ENCODE data around the gene SSPN.

Gene SSPN

DNA sequence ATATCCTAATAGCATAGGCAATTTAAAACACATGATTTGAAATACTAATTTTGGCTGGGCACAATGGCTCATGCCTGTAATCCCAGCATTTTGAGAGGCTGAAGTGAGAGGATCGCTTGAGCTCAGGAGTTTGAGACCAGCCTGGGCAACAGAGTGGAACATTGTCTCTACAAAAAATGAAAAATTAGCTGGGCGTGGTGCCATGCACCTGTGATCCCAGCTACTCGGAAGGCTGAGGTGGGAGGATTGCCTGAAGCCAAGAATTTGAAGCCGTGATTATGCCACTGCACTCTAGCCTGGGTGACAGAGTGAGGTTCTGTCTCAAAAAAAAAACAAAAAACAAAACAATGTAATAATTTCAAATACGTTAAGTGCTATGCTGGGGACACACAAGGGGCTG, 83.3 kb downstream of the SSPN start:
- TF ChIP-seq, protein P1, sequence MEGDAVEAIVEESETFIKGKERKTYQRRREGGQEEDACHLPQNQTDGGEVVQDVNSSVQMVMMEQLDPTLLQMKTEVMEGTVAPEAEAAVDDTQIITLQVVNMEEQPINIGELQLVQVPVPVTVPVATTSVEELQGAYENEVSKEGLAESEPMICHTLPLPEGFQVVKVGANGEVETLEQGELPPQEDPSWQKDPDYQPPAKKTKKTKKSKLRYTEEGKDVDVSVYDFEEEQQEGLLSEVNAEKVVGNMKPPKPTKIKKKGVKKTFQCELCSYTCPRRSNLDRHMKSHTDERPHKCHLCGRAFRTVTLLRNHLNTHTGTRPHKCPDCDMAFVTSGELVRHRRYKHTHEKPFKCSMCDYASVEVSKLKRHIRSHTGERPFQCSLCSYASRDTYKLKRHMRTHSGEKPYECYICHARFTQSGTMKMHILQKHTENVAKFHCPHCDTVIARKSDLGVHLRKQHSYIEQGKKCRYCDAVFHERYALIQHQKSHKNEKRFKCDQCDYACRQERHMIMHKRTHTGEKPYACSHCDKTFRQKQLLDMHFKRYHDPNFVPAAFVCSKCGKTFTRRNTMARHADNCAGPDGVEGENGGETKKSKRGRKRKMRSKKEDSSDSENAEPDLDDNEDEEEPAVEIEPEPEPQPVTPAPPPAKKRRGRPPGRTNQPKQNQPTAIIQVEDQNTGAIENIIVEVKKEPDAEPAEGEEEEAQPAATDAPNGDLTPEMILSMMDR (conservative IDR thresholded peaks at IDR 0.05) = no peak
- no peak overlapping the region for H3K27ac ChIP-seq

DNA sequence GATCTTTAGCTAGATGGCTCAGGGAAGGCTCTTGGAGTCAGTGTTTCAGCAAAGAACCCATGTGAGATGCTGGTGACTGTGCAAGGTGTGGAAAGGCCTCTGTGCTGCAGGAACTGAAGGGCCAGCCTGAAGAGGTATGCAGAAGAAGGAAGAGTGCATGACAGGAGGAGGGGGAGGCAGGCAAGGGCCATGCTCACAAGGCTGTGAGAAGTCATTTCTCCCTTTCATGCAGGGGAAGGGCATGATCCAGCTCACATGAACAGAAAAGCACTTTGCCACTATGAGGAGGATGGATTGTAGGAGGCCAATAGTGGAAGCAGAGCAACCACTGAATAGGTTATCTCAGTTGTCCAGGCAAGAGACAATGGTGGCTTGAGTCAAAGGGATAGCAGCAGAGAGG, 83.7 kb downstream of the SSPN start:
- H3K27ac ChIP-seq = no peak overlapping the region
- TF ChIP-seq, protein P1 (conservative IDR thresholded peaks at IDR 0.05) = no peak
- TF ChIP-seq ZFX (IDR thresholded peaks at IDR 0.05) = no peak

DNA sequence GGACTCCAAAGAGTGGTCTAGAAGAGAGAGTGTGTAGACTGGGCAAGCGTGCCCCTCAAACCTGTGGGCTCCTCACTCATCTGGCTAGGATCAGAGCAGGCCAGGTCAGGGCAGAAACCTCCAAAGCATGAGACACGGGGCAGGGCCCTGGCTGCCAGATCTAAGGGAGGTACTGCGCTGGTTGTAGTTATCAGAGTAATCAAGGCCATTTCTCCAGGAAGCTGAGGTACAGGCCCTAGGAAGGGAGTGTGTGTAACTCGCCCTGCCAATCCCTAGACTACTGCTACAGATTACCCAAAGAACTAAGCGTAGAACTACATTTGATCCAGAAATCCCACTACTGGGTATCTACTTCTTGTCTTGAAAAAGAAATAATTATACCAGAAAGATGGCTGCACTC, 84.5 kb downstream of the SSPN start:
- TF ChIP-seq, protein P1 (conservative IDR thresholded peaks at IDR 0.05) = no peak
- no peak for TF ChIP-seq ZFX (IDR thresholded peaks at IDR 0.05)
- H3K27ac ChIP-seq = no peak overlapping the region

DNA sequence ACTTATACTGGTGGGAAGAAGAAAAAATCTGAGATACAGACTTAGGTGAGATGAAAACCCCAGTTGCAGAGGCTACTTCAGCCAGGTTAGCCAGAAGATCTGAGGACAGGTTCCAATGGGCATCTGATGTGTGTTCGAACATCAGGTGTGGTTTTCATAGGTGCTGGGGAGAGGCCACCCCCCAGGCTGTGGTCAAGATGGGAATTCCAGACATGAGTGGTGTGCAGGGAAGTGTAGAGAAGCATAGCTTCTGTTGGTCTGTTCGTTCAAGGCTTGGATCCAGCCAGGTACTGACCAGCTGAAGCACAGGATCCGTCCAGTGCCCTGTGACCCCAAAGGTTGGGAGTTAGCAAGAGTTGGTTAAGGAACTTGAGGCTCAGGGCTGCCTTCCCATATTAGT, 85.5 kb downstream of the SSPN start:
- H3K27ac ChIP-seq = no peak overlapping the region
- TF ChIP-seq ZFX (IDR thresholded peaks at IDR 0.05) = no peak
- TF ChIP-seq, protein P1 (conservative IDR thresholded peaks at IDR 0.05) = no peak

DNA sequence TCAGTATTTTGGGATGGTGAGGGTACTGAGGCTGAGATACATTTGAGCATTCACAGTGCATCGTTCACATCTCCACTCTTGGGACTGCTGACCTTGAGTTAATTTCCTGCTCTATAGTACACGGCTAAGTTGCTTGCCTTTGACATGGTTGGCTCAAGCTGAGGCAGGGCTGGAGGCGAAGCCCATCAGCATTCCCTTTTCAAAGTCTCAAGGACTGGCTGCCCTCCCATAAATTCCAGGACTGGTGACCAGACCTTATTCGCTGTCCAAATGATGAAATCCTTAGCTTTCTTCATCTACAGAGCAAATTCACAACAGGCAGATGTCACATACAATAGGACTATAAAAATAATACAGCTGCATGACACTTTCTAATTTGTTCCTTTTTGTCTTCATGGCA, 85.9 kb downstream of the SSPN start:
- no peak for TF ChIP-seq ZFX (IDR thresholded peaks at IDR 0.05)
- TF ChIP-seq, protein P1 (conservative IDR thresholded peaks at IDR 0.05) = no peak
- no peak overlapping the region for H3K27ac ChIP-seq

DNA sequence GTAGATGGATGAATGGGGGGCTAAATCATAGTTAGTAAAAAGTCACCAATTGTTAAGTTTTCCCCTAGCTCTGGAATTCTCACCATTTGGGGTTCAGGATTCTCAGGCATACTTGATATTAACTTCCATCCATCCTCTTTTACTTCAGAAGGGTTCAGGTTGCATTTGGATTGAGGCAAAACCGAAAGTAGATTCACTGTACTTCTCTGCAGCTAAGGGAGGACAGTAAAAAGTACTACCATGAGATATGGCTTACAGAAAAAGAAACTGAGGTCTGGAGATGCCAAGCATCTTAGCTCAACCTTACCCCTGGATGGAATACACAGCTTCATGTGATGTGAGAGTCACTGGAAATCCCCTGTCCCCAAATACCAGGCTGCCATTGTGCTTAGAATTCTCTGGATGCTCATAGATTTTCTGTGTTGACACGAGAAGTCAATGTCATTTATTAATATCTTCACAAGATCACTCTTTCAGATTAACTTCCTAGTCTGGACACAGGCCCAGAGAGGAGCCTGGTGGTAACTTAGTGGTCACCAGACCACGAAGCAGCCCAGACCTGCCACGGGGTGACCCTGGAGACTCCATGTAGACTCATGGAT, 87.1 kb downstream of the SSPN start:
- TF ChIP-seq, protein P1 (conservative IDR thresholded peaks at IDR 0.05) = no peak
- TF ChIP-seq ZFX (IDR thresholded peaks at IDR 0.05) = no peak
- H3K27ac ChIP-seq = no peak overlapping the region

DNA sequence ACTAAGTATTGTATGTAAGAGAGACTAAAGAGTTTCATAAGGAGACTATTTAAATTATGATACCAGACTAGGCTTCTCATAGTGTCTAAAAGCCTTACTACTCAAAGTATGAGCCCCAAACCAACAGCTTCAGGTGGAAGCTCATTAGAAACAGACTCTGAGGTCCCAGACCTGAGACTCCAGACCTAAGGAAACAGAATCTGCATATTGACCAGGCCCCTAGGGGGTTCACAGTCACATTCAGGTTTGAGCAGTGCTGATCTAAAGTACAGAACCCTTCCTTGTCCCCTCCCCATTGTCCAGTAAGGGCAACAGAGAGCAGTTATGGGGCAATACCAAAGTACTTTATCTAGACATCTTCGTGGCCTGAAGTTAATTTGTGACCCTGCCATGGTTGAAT, 87.7 kb downstream of the SSPN start:
- no peak for TF ChIP-seq ZFX (IDR thresholded peaks at IDR 0.05)
- TF ChIP-seq, protein P1 (conservative IDR thresholded peaks at IDR 0.05) = no peak
- no peak overlapping the region for H3K27ac ChIP-seq
